Measurements from ENCODE around the gene SLC9A9. TPM values are rescaled to one million over a fixed set of nuclear protein-coding genes. Genes with fewer than 3 reads are reported as not detected.

SLC9A9 gene
- total and polyA plus RNA-seq, 12 donors, result 1.3 to 8.4 (median 3.0) TPM

- Histone ChIP-seq H3K4me3 (no peak overlapping the region), H3K4me1 (no peaks in the 10 kb centered on the region), H3K9me3 (no peaks in the 10 kb centered on the region), H3K27ac (no peak overlapping the region), H3K36me3 (peaks cover 0 to 8% (median 0%) of the 10 kb centered on the region in 9 donors), H3K27me3 (no peaks in the 10 kb centered on the region)
- no peak for ATAC-seq
- no peak for DNase-seq
- TF ChIP-seq CTCF (IDR thresholded peaks at IDR 0.05), result no peak
- WGBS, 2 donors, result 71 to 77% methylated on average over 2 of the region's 2 CpGs
- intact Hi-C loops (cut with DNase I), result no loop called here
Observed at GRCh38 chr3:143548861-143549497, 299.3 kb downstream of the SLC9A9 start.

- no peak for TF ChIP-seq CTCF (IDR thresholded peaks at IDR 0.05)
- ATAC-seq, result no peak
- 96 to 97% methylated on average over 3 of the region's 3 CpGs for WGBS, 2 donors
- no peak overlapping the region for H3K27ac ChIP-seq
- no peaks in the 10 kb centered on the region for H3K9me3 ChIP-seq
- no peak for DNase-seq
- intact Hi-C loops (cut with DNase I), result no loop called here
- H3K36me3 ChIP-seq, result peaks cover 0 to 8% (median 0%) of the 10 kb centered on the region in 9 donors
- H3K4me3 ChIP-seq, result no peak overlapping the region
- H3K27me3 ChIP-seq, result no peaks in the 10 kb centered on the region
- H3K4me1 ChIP-seq, result no peaks in the 10 kb centered on the region
Observed at GRCh38 chr3:143548393-143548792, 299.9 kb downstream of the SLC9A9 start.

- Histone ChIP-seq H3K4me3 (no peak overlapping the region), H3K27ac (peak overlapping the region in 3 of 10 donors; percentile 11 to 44 (median 32)), H3K36me3 (no peaks in the 10 kb centered on the region), H3K27me3 (no peaks in the 10 kb centered on the region), H3K9me3 (no peaks in the 10 kb centered on the region), H3K4me1 (peaks cover 0 to 28% (median 9%) of the 10 kb centered on the region in 9 donors)
- WGBS, 2 donors, result 70 to 83% methylated on average over 2 of the region's 2 CpGs
- ATAC-seq, result peak in 6 of 8 donors; percentile 30 to 82 (median 50)
- intact Hi-C loops (cut with DNase I), result no loop called here
- DNase-seq, result no peak
- TF ChIP-seq CTCF (IDR thresholded peaks at IDR 0.05), result no peak
Observed at GRCh38 chr3:143538577-143538981, 309.7 kb downstream of the SLC9A9 start.

GRCh38 chr3:143538061-143538460 lies 310.2 kb downstream of the SLC9A9 start:
- Histone ChIP-seq H3K9me3 (no peaks in the 10 kb centered on the region), H3K27ac (peak overlapping the region in 2 of 10 donors; percentile 32 to 44), H3K27me3 (no peaks in the 10 kb centered on the region), H3K36me3 (no peaks in the 10 kb centered on the region), H3K4me1 (peaks cover 0 to 28% (median 9%) of the 10 kb centered on the region in 9 donors), H3K4me3 (no peak overlapping the region)
- intact Hi-C loops (cut with DNase I), result no loop called here
- ATAC-seq (no peak), DNase-seq (no peak)
- WGBS, 2 donors, result 76 to 78% methylated on average over 1 of the region's 1 CpG
- TF ChIP-seq CTCF (IDR thresholded peaks at IDR 0.05), result no peak

Data from heart right ventricle (tissue), 16 donors.